GM13976 (cell line): ENCODE results near the gene SRSF1.

Experiments
- DNase-seq: peaks from one replicate; pipeline ENCODE4 v3.0.0; 2012; ENCODE audit warnings: low spot score
- in situ Hi-C: fragments of 300-500 bp; cut with MboI; formaldehyde crosslinking; loops from one replicate; pipeline ENCODE4 v1.12.0; 2022; ENCODE audit warnings: low sequenced_read_pairs, mixed read lengths, inconsistent platforms; ENCODE audit not compliant: unreplicated experiment
- TF ChIP-seq, protein P1 (sequence below): IDR thresholded peaks from 2 replicates; pipeline ENCODE4 v1.5.1; 2012; ENCODE audit warnings: borderline replicate concordance, mild to moderate bottlenecking; ENCODE audit not compliant: insufficient read depth; ENCODE audit errors: extremely low read depth, missing control alignments, control extremely low read depth

The SRSF1 gene

DNA sequence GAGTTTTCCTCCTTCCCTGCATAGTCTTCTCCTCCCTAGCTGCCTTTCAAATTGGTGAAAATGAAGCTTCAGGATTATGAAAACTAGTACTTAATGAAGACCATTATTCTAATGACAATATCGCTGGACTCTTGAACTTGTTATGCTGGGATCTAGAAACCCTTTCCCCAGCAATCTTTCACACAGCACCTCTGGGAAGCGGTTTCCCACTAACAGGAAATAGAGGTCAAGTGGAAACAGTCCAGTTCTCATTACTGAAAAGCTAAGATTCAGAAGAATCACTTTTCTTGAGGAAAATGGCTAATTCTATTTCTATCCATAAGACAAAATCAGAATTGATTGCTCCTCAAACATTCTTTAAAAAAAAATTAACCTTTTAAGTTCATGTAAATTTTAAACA is 17.0 kb downstream of the SRSF1 start:
- DNase-seq, result no peak
- in situ Hi-C loops, result loop anchor here (10.0 kb wide), 1 partner anchor 125 kb away; no protein-coding TSS in a partner anchor
- TF ChIP-seq, protein P1, sequence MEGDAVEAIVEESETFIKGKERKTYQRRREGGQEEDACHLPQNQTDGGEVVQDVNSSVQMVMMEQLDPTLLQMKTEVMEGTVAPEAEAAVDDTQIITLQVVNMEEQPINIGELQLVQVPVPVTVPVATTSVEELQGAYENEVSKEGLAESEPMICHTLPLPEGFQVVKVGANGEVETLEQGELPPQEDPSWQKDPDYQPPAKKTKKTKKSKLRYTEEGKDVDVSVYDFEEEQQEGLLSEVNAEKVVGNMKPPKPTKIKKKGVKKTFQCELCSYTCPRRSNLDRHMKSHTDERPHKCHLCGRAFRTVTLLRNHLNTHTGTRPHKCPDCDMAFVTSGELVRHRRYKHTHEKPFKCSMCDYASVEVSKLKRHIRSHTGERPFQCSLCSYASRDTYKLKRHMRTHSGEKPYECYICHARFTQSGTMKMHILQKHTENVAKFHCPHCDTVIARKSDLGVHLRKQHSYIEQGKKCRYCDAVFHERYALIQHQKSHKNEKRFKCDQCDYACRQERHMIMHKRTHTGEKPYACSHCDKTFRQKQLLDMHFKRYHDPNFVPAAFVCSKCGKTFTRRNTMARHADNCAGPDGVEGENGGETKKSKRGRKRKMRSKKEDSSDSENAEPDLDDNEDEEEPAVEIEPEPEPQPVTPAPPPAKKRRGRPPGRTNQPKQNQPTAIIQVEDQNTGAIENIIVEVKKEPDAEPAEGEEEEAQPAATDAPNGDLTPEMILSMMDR, result no peak

DNA sequence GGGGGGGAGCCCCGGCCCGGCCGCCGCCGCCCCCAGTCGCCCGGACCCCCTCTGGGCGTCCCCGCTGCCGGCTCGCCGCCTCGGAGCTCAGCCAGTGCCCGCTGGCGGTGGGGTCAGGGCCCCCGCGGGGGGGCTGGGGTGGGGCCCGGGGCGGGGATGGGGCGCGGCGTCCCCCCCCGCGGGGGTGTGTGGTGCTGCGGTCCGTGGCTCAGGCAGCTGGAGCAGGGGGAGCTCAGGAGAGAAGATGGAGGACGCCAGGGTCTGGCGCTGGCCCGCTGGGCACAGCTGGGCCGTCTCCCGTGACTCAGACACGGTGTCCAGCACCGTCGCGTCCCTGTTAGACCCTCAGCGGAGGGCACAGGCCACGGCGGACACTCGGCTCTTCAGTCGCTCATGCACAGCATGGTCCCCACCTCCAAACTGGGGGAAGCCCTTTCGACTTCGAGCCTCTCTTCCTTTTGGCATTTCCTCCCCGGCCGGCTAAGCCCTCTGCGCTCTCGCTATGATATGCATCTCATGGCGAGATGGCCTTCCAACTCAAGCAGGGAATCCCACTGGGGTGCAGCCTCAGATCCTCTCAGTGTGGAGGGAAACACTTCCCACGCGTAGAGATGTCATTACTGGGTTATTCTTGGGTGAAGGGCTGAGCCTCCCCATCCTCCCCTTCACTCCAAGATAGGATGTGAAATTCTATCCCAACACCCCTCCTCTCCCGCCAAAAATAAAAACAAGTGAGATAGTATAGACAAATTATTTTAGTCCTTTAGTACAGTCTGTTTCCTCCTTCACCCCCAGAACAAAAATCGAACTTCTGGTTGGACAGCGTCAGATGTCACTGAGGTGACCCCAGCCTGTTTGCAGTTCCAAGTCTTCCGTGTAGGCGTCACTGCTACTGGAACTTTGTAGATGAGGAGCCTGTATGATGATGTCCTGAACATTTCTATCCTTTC is 18.5 kb downstream of the SRSF1 start:
- peak; percentile 90 for DNase-seq
- in situ Hi-C loops, result no loop called here
- TF ChIP-seq, protein P1, result no peak

DNA sequence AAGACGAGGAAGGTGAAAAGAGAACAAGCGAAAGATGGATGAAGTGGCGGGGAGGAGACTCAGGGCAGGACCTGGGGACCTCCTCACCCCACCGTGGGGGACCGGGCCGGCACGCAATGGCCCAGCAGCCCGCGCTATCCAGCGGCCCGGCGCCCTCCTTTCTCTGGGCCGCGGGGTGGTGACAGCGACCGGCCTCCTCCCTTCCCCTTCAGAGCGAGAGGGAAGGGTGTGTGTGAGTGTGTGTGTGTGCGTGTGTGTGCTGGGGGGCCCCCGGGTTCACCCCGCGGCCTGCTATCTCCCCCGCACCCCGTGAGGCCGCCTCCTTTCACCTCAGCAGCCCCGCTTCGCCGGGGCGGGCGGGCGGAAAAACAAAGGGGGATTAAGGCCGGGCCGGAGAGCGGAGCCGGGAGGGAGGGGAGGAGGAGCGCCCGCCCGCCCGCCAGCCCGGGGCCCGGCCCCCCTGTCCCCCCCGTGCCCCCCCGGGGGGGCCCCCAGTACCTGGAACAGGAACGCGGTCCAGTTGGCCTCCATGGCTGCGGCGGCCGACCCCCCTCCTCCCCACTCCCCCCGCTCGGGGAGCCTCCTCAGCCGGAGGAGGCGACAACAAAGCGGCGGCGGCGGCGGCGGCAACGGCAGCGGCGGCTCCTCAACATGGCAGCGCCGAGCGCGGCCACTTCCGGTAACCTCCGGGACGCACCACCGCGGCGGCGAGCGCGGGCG is 19.3 kb downstream of the SRSF1 start, which contains the start of gene VEZF1:
TSS of gene VEZF1 (minus strand) at position 674 of the 720 bp plus-strand sequence. CDS start at position 531, 143 bp downstream.
- in situ Hi-C loops, result no loop called here
- DNase-seq, result peak; percentile 87
- TF ChIP-seq, protein P1, result no peak

DNA sequence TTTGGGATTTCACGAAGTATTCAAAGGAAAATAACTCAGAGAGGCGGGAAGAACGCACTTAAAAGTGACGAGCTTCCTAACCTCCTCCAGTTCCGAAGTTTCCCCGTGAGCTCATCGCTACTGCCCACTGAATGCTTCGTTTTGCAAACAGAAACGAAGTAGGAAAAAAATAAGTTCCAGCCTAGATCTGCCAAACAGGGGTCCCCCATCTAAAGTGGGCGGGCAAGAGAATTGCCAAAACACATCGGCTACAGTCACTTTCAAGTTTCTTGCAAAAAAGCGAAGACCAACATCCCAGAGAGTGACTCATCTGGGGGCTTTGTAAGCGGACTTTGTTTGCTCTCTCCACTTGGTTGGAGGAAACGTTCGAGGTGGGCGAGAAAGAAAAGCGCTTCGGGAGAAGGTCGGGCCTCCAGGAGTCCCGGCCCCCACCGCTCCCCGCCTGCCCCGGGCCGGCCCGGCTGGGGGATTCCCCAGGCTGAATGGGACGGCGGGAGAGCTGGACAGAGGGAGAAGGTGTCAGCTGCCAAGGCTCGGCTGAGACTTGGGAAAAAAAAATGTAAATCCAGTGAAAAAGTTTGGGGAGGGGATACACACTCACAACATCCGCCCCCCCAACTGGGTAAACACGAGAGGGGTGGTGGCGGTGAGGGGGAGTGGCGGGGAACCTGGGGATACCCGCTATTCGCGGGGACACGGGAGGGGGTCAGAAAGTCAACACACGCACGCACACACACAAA is 20.0 kb downstream of the SRSF1 start:
- DNase-seq, result no peak
- in situ Hi-C loops, result no loop called here
- TF ChIP-seq, protein P1, result no peak

DNA sequence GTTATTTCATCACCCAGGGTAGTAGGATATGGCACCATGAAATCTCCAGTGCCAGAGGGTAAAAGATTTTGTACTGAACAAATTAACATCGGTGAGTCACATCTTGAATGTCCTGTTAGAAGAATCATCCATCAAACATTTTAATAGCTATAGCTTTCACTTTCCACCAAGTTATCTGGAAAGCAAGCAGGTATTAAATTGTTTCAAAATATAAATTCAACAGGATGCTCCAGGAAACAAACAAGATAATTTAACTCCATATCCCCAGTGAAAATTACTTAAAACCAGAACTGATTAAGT is 21.4 kb downstream of the SRSF1 start:
- in situ Hi-C loops, result no loop called here
- TF ChIP-seq, protein P1, result no peak
- no peak for DNase-seq
